ENCODE results near the gene ARID5B.

The ARID5B gene

DNA sequence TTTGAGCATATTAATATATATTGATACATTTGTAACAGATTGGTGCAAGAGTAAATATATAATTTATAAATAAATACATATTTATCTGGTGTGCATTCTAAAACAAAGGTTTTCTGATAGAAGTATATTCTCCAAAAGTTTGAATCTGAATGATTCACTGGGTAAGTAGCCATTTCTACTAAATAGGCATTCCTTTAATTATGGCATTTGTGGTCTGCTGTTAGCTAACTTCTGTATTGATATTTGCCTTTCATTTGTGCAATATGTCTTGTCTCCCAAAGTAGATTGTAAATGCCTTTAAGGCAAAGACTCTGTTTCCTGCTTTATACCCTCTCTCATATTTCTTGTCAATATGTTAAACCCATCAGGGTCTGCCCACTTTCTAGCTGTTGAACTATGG, 11.1 kb upstream of the ARID5B start:
- H3K27ac ChIP-seq (ENCODE audit: insufficient read depth in 1 of 2, low read depth in 1 of 2, low read length in 2 of 2, poor library complexity in 1 of 2, severe bottlenecking in 2 of 2): no peak overlapping the region

DNA sequence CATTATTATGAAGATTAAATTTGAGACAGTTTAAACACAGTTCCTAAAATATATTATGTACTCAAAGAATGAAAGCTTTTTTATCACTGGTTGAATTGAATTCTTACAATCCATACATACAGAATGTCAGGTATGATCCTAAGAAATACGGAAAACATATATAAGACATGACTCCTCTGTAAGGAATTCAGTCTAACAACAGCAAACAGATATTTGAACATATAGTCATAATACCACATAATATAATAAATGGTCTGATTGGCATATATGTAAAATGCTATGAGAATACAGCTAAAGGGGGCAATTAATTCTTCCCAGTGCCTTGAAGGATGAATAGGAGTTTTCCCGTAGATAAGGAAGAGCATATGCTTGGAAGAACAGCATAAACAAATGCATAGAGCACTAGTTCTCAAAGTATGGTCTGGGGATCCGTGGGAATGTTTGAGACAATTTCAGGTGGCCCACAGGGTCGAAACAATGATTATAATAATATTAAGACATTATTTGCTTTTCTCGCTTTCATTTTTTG, 10.6 kb upstream of the ARID5B start:
- no peaks in the 10 kb centered on the region for H3K27me3 ChIP-seq (replicated peaks in 2 of 5; ENCODE audit: control insufficient read depth in 4 of 5, insufficient read depth in 5 of 5, low read length in 4 of 5)
- H3K9me3 ChIP-seq (ENCODE audit: control extremely low read depth in 1 of 5, control insufficient read depth in 4 of 5, insufficient read depth in 2 of 5, low read depth in 1 of 5, low read length in 4 of 5): no peaks in the 10 kb centered on the region
- H3K4me3 ChIP-seq (ENCODE audit: control insufficient read depth in 1 of 7, extremely low read depth in 1 of 7, insufficient read depth in 4 of 7, low read depth in 2 of 7, low read length in 6 of 7): no peak overlapping the region
- no peak overlapping the region for H3K27ac ChIP-seq (ENCODE audit: insufficient read depth in 1 of 2, low read depth in 1 of 2, low read length in 2 of 2, poor library complexity in 1 of 2, severe bottlenecking in 2 of 2)
- H3K4me1 ChIP-seq (ENCODE audit: control extremely low read depth in 1 of 4, control insufficient read depth in 4 of 4, insufficient read depth in 4 of 4, low read length in 3 of 4): no peaks in the 10 kb centered on the region
- no peak for DNase-seq
- H3K36me3 ChIP-seq (ENCODE audit: control insufficient read depth in 4 of 4, insufficient read depth in 4 of 4, low read length in 3 of 4): no peaks in the 10 kb centered on the region
- ChIA-PET CTCF (interaction anchor here (1.1 kb wide), 1 partner anchor 139 kb away, joined by 3 read pairs; no protein-coding TSS in a partner anchor), POLR2A (no interaction called here)
- 100% methylated on average over 1 of the region's 5 CpGs for WGBS (ENCODE audit: insufficient coverage)

More for the DNA sequence above, 11.1 kb upstream of the ARID5B start:
- ChIA-PET POLR2A (no interaction called here), CTCF (interaction anchor here (1.5 kb wide), 1 partner anchor 12 kb away, joined by 3 read pairs; no protein-coding TSS in a partner anchor)
- Histone ChIP-seq H3K36me3 (ENCODE audit: control insufficient read depth in 4 of 4, insufficient read depth in 4 of 4, low read length in 3 of 4) (no peaks in the 10 kb centered on the region), H3K4me3 (ENCODE audit: control insufficient read depth in 1 of 7, extremely low read depth in 1 of 7, insufficient read depth in 4 of 7, low read depth in 2 of 7, low read length in 6 of 7) (no peak overlapping the region), H3K27me3 (replicated peaks in 2 of 5; ENCODE audit: control insufficient read depth in 4 of 5, insufficient read depth in 5 of 5, low read length in 4 of 5) (no peaks in the 10 kb centered on the region), H3K4me1 (ENCODE audit: control extremely low read depth in 1 of 4, control insufficient read depth in 4 of 4, insufficient read depth in 4 of 4, low read length in 3 of 4) (no peaks in the 10 kb centered on the region), H3K9me3 (ENCODE audit: control extremely low read depth in 1 of 5, control insufficient read depth in 4 of 5, insufficient read depth in 2 of 5, low read depth in 1 of 5, low read length in 4 of 5) (no peaks in the 10 kb centered on the region)
- DNase-seq: no peak

- POLR2A ChIA-PET: no interaction called here
- H3K36me3 ChIP-seq (ENCODE audit: control insufficient read depth in 4 of 4, insufficient read depth in 4 of 4, low read length in 3 of 4): no peaks in the 10 kb centered on the region
- H3K9me3 ChIP-seq (ENCODE audit: control extremely low read depth in 1 of 5, control insufficient read depth in 4 of 5, insufficient read depth in 2 of 5, low read depth in 1 of 5, low read length in 4 of 5): no peaks in the 10 kb centered on the region
- H3K27ac ChIP-seq (ENCODE audit: insufficient read depth in 1 of 2, low read depth in 1 of 2, low read length in 2 of 2, poor library complexity in 1 of 2, severe bottlenecking in 2 of 2): no peak overlapping the region
- no peak overlapping the region for H3K4me3 ChIP-seq (ENCODE audit: control insufficient read depth in 1 of 7, extremely low read depth in 1 of 7, insufficient read depth in 4 of 7, low read depth in 2 of 7, low read length in 6 of 7)
- DNase-seq: no peak
- CTCF ChIA-PET: no interaction called here
- WGBS (ENCODE audit: insufficient coverage): 95% methylated on average over 4 of the region's 5 CpGs
- no peaks in the 10 kb centered on the region for H3K27me3 ChIP-seq (replicated peaks in 2 of 5; ENCODE audit: control insufficient read depth in 4 of 5, insufficient read depth in 5 of 5, low read length in 4 of 5)
- H3K4me1 ChIP-seq (ENCODE audit: control extremely low read depth in 1 of 4, control insufficient read depth in 4 of 4, insufficient read depth in 4 of 4, low read length in 3 of 4): peaks cover 0 to 4% (median under 1%) of the 10 kb centered on the region in 4 experiments
Measured at GRCh38 chr10:61891906-61892585, 9.5 kb upstream of the ARID5B start.

DNA sequence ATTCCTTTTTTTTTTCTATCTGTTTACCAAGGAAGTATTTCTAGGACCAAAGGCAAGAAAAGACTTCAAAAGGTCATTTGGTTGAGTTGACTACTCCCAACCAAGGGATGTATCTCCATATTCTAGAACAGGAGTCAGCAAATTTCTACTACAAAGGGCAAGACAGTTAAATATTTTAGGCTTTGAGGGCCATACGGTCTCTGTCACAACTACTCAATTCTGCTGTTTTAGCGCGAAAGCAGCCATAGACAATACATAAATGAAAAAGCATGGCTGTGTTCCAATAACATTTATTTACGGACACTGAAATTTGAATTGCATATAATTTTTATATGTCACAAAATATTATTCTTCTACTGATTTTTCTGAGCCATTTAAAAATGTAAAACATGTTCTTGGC, 8.5 kb upstream of the ARID5B start:
- ChIA-PET POLR2A (no interaction called here), CTCF (no interaction called here)
- DNase-seq: no peak
- Histone ChIP-seq H3K4me3 (ENCODE audit: control insufficient read depth in 1 of 7, extremely low read depth in 1 of 7, insufficient read depth in 4 of 7, low read depth in 2 of 7, low read length in 6 of 7) (no peak overlapping the region), H3K4me1 (ENCODE audit: control extremely low read depth in 1 of 4, control insufficient read depth in 4 of 4, insufficient read depth in 4 of 4, low read length in 3 of 4) (peaks cover 0 to 12% (median 10%) of the 10 kb centered on the region in 4 experiments), H3K9me3 (ENCODE audit: control extremely low read depth in 1 of 5, control insufficient read depth in 4 of 5, insufficient read depth in 2 of 5, low read depth in 1 of 5, low read length in 4 of 5) (no peaks in the 10 kb centered on the region), H3K27ac (ENCODE audit: insufficient read depth in 1 of 2, low read depth in 1 of 2, low read length in 2 of 2, poor library complexity in 1 of 2, severe bottlenecking in 2 of 2) (no peak overlapping the region), H3K27me3 (replicated peaks in 2 of 5; ENCODE audit: control insufficient read depth in 4 of 5, insufficient read depth in 5 of 5, low read length in 4 of 5) (no peaks in the 10 kb centered on the region), H3K36me3 (ENCODE audit: control insufficient read depth in 4 of 4, insufficient read depth in 4 of 4, low read length in 3 of 4) (no peaks in the 10 kb centered on the region)
- 100% methylated on average over 3 of the region's 4 CpGs for whole genome bisulfite sequencing (ENCODE audit: insufficient coverage)

DNA sequence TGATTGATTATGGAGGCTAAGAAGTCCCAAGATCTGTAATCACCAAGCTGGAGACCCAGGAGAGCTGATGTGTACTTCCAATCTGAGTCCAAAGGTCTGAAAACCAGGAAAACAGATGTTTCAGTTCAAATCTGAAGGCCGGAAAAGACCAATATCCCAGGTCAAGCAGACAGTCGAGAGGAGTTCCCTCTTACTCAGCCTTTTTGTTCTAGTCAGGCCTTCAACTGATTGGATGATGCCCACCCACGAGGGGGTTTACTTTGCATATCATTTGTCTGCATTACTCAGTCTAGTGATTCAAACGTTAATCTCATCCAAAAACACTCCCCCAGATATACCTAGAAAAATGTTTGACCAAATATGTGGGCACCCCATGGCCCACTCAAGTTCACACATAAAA, 7.4 kb upstream of the ARID5B start:
- no peak for DNase-seq
- no peaks in the 10 kb centered on the region for H3K9me3 ChIP-seq (ENCODE audit: control extremely low read depth in 1 of 5, control insufficient read depth in 4 of 5, insufficient read depth in 2 of 5, low read depth in 1 of 5, low read length in 4 of 5)
- peaks cover 9 to 24% (median 19%) of the 10 kb centered on the region in 4 experiments for H3K4me1 ChIP-seq (ENCODE audit: control extremely low read depth in 1 of 4, control insufficient read depth in 4 of 4, insufficient read depth in 4 of 4, low read length in 3 of 4)
- WGBS (ENCODE audit: insufficient coverage): 100% methylated on average over 4 of the region's 4 CpGs
- H3K36me3 ChIP-seq (ENCODE audit: control insufficient read depth in 4 of 4, insufficient read depth in 4 of 4, low read length in 3 of 4): no peaks in the 10 kb centered on the region
- CTCF ChIA-PET: no interaction called here
- H3K27me3 ChIP-seq (replicated peaks in 2 of 5; ENCODE audit: control insufficient read depth in 4 of 5, insufficient read depth in 5 of 5, low read length in 4 of 5): no peaks in the 10 kb centered on the region
- POLR2A ChIA-PET: no interaction called here
- H3K4me3 ChIP-seq (ENCODE audit: control insufficient read depth in 1 of 7, extremely low read depth in 1 of 7, insufficient read depth in 4 of 7, low read depth in 2 of 7, low read length in 6 of 7): no peak overlapping the region
- no peak overlapping the region for H3K27ac ChIP-seq (ENCODE audit: insufficient read depth in 1 of 2, low read depth in 1 of 2, low read length in 2 of 2, poor library complexity in 1 of 2, severe bottlenecking in 2 of 2)

- Histone ChIP-seq H3K4me1 (ENCODE audit: control extremely low read depth in 1 of 4, control insufficient read depth in 4 of 4, insufficient read depth in 4 of 4, low read length in 3 of 4) (peaks cover 12 to 38% (median 26%) of the 10 kb centered on the region in 4 experiments), H3K4me3 (ENCODE audit: control insufficient read depth in 1 of 7, extremely low read depth in 1 of 7, insufficient read depth in 4 of 7, low read depth in 2 of 7, low read length in 6 of 7) (no peak overlapping the region), H3K9me3 (ENCODE audit: control extremely low read depth in 1 of 5, control insufficient read depth in 4 of 5, insufficient read depth in 2 of 5, low read depth in 1 of 5, low read length in 4 of 5) (no peaks in the 10 kb centered on the region), H3K27me3 (replicated peaks in 2 of 5; ENCODE audit: control insufficient read depth in 4 of 5, insufficient read depth in 5 of 5, low read length in 4 of 5) (no peaks in the 10 kb centered on the region), H3K36me3 (ENCODE audit: control insufficient read depth in 4 of 4, insufficient read depth in 4 of 4, low read length in 3 of 4) (no peaks in the 10 kb centered on the region), H3K27ac (ENCODE audit: insufficient read depth in 1 of 2, low read depth in 1 of 2, low read length in 2 of 2, poor library complexity in 1 of 2, severe bottlenecking in 2 of 2) (no peak overlapping the region)
- ChIA-PET CTCF (interaction anchor here (0.6 to 1.6 kb wide), 10 partner anchors 11 to 159 kb away, joined by 3 to 6 read pairs (median 3); no protein-coding TSS in a partner anchor), POLR2A (no interaction called here)
- DNase-seq: no peak
- 98% methylated on average over 4 of the region's 6 CpGs for WGBS (ENCODE audit: insufficient coverage)
Measured at GRCh38 chr10:61895898-61896600, 5.5 kb upstream of the ARID5B start.
